ENCODE data around the gene SATB2. TPM values are rescaled to one million over a fixed set of nuclear protein-coding genes. Genes with fewer than 3 reads are reported as not detected.

SATB2 gene
- total and polyA plus RNA-seq, 4 donors, result 0.47 to 3.7 (median 1.8) TPM

- Histone ChIP-seq H3K27ac (ENCODE audit: low read depth in 1 of 2, low read length in 1 of 2) (no peak overlapping the region), H3K36me3 (ENCODE audit: control insufficient read depth in 4 of 4, insufficient read depth in 4 of 4, low read length in 4 of 4) (no peaks in the 10 kb centered on the region), H3K4me1 (ENCODE audit: control insufficient read depth in 5 of 5, insufficient read depth in 5 of 5, low read length in 5 of 5) (peaks cover 0 to 25% (median 14%) of the 10 kb centered on the region in 5 donors), H3K9me3 (ENCODE audit: control insufficient read depth in 4 of 4, insufficient read depth in 3 of 4, low read length in 3 of 4) (peaks cover 0 to 16% (median 0%) of the 10 kb centered on the region in 4 donors), H3K9ac (ENCODE audit: insufficient read depth in 1 of 2, low read length in 2 of 2) (no peak overlapping the region), H3K4me3 (no peak overlapping the region), H3K27me3 (ENCODE audit: control insufficient read depth in 3 of 3, insufficient read depth in 3 of 3, low read length in 2 of 3) (peaks cover 14 to 99% (median 97%) of the 10 kb centered on the region in 3 donors)
- no peak for DNase-seq
- TF ChIP-seq CTCF (IDR thresholded peaks at IDR 0.05; ENCODE audit: control extremely low read depth, extremely low read depth), result no peak
- no peak for ATAC-seq (ENCODE audit: insufficient read depth, low FRiP score)
- 12 to 19% methylated on average over 5 of the region's 5 CpGs for WGBS, 2 donors
Observed at GRCh38 chr2:199465390-199465789, 7.7 kb upstream of the SATB2 start.

DNA sequence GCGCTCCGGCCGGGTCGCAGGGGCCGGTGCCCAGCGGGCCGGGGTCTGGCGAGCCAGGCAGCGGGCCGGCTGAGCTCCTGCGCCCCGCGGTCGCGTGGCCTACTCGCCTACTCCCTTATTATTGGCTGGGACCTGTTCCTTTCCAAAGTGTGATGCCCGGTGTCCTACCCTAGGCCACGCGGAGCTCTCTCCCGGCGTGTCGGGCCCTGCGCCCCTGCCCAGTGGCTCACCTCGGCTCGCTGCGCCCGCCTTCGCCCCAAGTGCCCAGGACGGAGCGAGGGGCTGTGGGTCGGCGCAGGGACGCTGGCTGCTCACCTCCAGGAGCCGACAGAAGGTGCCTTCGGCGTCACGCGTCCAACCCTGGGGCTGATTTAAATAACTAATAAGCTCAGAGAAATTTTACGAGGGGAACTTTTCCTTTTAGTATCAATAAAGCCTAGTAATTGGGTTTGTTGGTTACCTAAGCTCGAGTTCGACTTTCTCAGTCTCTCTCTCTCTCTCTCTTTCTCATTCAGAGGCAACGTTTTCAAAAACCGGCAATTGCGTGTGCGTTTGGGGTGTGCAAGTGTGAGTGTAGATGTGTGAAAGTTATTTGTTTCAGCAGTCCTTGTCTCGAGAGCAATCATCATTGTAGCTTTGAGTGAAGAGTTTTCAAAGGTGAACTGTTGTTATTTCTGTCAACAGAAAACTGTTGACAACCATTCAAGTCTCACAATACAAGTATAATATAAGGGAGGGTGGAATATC lies 7.0 kb upstream of the SATB2 start:
- H3K4me3 ChIP-seq, result no peak overlapping the region

DNA sequence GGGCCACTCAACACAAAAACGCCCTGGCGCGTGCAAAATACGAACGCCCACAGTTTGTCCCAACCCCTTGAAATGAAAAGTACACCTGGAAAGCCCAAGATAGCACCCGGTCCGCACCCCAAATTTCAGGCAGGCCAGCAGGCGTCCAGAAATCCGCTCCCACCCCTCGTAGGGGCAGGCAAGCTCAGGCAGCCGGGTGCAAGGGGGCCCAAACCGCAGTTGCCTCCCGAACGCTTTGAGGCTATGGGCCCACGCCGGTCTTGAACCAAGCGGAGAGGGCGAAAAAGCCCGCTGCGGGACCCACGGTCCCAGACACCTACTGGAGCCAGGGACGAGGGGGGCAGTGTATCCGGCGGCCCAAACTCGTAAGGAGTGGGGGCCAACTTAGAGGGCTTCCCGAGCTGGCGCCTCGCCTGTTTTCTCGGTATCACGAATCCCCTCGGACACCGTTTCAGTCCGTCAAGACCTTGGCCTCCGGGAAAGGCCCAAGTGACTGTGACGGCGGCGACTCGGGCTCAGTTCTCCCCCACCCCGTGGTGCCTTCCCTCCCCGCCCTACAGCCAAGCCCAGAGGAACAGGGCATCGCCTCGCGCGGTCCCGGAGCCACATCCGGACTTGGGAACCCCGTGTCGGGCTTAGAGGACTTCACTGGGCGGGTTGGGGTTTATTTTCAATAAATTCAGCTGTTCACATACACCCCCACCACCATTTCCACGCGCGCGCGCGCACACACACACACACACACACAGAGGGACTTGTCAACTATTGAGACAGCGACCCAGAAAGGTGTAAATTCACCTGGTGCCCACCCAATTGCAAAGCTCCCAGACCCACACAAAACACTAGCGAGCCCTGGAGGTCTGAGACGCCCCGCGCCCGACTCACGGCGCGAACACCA lies 6.2 kb upstream of the SATB2 start:
- Histone ChIP-seq H3K27me3 (ENCODE audit: control insufficient read depth in 3 of 3, insufficient read depth in 3 of 3, low read length in 2 of 3) (peaks cover 14 to 93% (median 87%) of the 10 kb centered on the region in 3 donors), H3K4me1 (ENCODE audit: control insufficient read depth in 5 of 5, insufficient read depth in 5 of 5, low read length in 5 of 5) (peaks cover 0 to 27% (median 13%) of the 10 kb centered on the region in 5 donors), H3K9ac (ENCODE audit: insufficient read depth in 1 of 2, low read length in 2 of 2) (no peak overlapping the region), H3K27ac (ENCODE audit: low read depth in 1 of 2, low read length in 1 of 2) (no peak overlapping the region), H3K4me3 (no peak overlapping the region), H3K9me3 (ENCODE audit: control insufficient read depth in 4 of 4, insufficient read depth in 3 of 4, low read length in 3 of 4) (peaks cover 0 to 16% (median 0%) of the 10 kb centered on the region in 4 donors), H3K36me3 (ENCODE audit: control insufficient read depth in 4 of 4, insufficient read depth in 4 of 4, low read length in 4 of 4) (no peaks in the 10 kb centered on the region)
- no peak for TF ChIP-seq CTCF (IDR thresholded peaks at IDR 0.05; ENCODE audit: control extremely low read depth, extremely low read depth)
- 3 to 7% methylated on average over 64 of the region's 64 CpGs for WGBS, 2 donors
- DNase-seq (peak in 1 of 3 donors; percentile 34), ATAC-seq (ENCODE audit: insufficient read depth, low FRiP score) (no peak)

More for the DNA sequence above, 7.0 kb upstream of the SATB2 start:
- DNase-seq (peak in 1 of 3 donors; percentile 65), ATAC-seq (ENCODE audit: insufficient read depth, low FRiP score) (no peak)
- no peaks in the 10 kb centered on the region for H3K36me3 ChIP-seq (ENCODE audit: control insufficient read depth in 4 of 4, insufficient read depth in 4 of 4, low read length in 4 of 4)
- H3K27me3 ChIP-seq (ENCODE audit: control insufficient read depth in 3 of 3, insufficient read depth in 3 of 3, low read length in 2 of 3), result peaks cover 14 to 99% (median 95%) of the 10 kb centered on the region in 3 donors
- H3K27ac ChIP-seq (ENCODE audit: low read depth in 1 of 2, low read length in 1 of 2), result no peak overlapping the region
- no peak overlapping the region for H3K9ac ChIP-seq (ENCODE audit: insufficient read depth in 1 of 2, low read length in 2 of 2)
- WGBS, 2 donors, result 6 to 10% methylated on average over 45 to 46 of the region's 46 CpGs
- no peak for TF ChIP-seq CTCF (IDR thresholded peaks at IDR 0.05; ENCODE audit: control extremely low read depth, extremely low read depth)
- H3K4me1 ChIP-seq (ENCODE audit: control insufficient read depth in 5 of 5, insufficient read depth in 5 of 5, low read length in 5 of 5), result peaks cover 0 to 28% (median 14%) of the 10 kb centered on the region in 5 donors
- peaks cover 0 to 16% (median 0%) of the 10 kb centered on the region in 4 donors for H3K9me3 ChIP-seq (ENCODE audit: control insufficient read depth in 4 of 4, insufficient read depth in 3 of 4, low read length in 3 of 4)

Measured in lung (tissue), 12 donors.